Measurements from ENCODE around the gene NCAN.

Gene NCAN

GRCh38 chr19:19258589-19259338 lies 47.0 kb downstream of the NCAN start:
- DNase-seq (ENCODE audit: extremely low read depth in 1 of 2, low read depth in 1 of 2), result no peak

GRCh38 chr19:19259741-19260140 lies 48.0 kb downstream of the NCAN start:
- no peak for DNase-seq (ENCODE audit: extremely low read depth in 1 of 2, low read depth in 1 of 2)

- DNase-seq (ENCODE audit: extremely low read depth in 1 of 2, low read depth in 1 of 2), result no peak
Measured at GRCh38 chr19:19260417-19261214, 48.9 kb downstream of the NCAN start.

GRCh38 chr19:19261350-19262189 lies 49.8 kb downstream of the NCAN start:
- DNase-seq (ENCODE audit: extremely low read depth in 1 of 2, low read depth in 1 of 2), result no peak

- no peak for DNase-seq (ENCODE audit: extremely low read depth in 1 of 2, low read depth in 1 of 2)
Measured at GRCh38 chr19:19262190-19263057, 50.7 kb downstream of the NCAN start.

GRCh38 chr19:19263886-19264487 lies 52.2 kb downstream of the NCAN start:
- DNase-seq (ENCODE audit: extremely low read depth in 1 of 2, low read depth in 1 of 2), result no peak

- DNase-seq (ENCODE audit: extremely low read depth in 1 of 2, low read depth in 1 of 2), result no peak
Measured at GRCh38 chr19:19267305-19267704, 55.5 kb downstream of the NCAN start.

- DNase-seq (ENCODE audit: extremely low read depth in 1 of 2, low read depth in 1 of 2), result no peak
Measured at GRCh38 chr19:19268453-19269385, 57.0 kb downstream of the NCAN start.

GRCh38 chr19:19269952-19270694 lies 58.4 kb downstream of the NCAN start:
- no peak for DNase-seq (ENCODE audit: extremely low read depth in 1 of 2, low read depth in 1 of 2)

GRCh38 chr19:19270749-19271571 lies 59.2 kb downstream of the NCAN start:
- no peak for DNase-seq (ENCODE audit: extremely low read depth in 1 of 2, low read depth in 1 of 2)

GRCh38 chr19:19271828-19272599 lies 60.3 kb downstream of the NCAN start:
- DNase-seq (ENCODE audit: extremely low read depth in 1 of 2, low read depth in 1 of 2), result no peak

GRCh38 chr19:19274146-19274545 lies 62.4 kb downstream of the NCAN start:
- no peak for DNase-seq (ENCODE audit: extremely low read depth in 1 of 2, low read depth in 1 of 2)

GRCh38 chr19:19274716-19275565 lies 63.2 kb downstream of the NCAN start:
- DNase-seq (ENCODE audit: extremely low read depth in 1 of 2, low read depth in 1 of 2), result no peak

GRCh38 chr19:19276386-19276785 lies 64.6 kb downstream of the NCAN start:
- no peak for DNase-seq (ENCODE audit: extremely low read depth in 1 of 2, low read depth in 1 of 2)

- no peak for DNase-seq (ENCODE audit: extremely low read depth in 1 of 2, low read depth in 1 of 2)
Measured at GRCh38 chr19:19276851-19277250, 65.1 kb downstream of the NCAN start.

- no peak for DNase-seq (ENCODE audit: extremely low read depth in 1 of 2, low read depth in 1 of 2)
Measured at GRCh38 chr19:19278315-19278714, 66.6 kb downstream of the NCAN start.

Data from stimulated activated CD8-positive, alpha-beta memory T cell treated with anti-CD3 and anti-CD28 coated beads, Interleukin-7, amount 100 ng/mL, for 48 hours (primary cell).